NCI-H2227 (cell line): ENCODE measurements around the gene PPIL4.
"Not testable (repeated sequence)": the region's sequence is repeated elsewhere in the genome, so short reads cannot be mapped to it uniquely, and the experiment has no call there.

ENCODE experiments used
- DNase-seq: peaks from one replicate; lab custom pipeline; 2025; ENCODE audit not compliant: unreplicated experiment; lab: John Stamatoyannopoulos, UW

Gene PPIL4

GRCh38 chr6:149534742-149535141, 11.1 kb downstream of the PPIL4 start:
- no peak for DNase-seq

GRCh38 chr6:149529650-149530049, 16.2 kb downstream of the PPIL4 start:
- no peak for DNase-seq

- DNase-seq, result no peak
These were observed 30.3 kb downstream of the PPIL4 start for GRCh38 chr6:149515494-149515893.

DNA sequence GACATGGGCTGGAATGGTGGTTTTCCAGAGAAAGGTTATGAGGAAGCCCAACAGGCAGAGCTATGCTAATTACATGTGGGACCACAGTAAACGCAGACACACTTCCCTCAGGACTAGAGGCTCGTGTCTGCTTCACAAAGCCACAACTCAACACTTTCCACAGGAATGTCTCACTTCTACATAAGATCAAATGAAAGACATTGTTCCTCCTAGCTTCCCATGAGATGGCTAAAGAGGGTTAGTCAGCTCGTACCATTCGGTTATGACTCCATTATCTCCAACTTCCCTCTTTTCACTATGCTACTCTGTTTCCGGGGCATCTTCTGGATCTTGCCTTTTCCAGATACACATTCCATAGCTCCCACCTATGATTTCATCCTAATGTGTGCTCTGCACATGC, 31.9 kb downstream of the PPIL4 start:
- no peak for DNase-seq

DNA sequence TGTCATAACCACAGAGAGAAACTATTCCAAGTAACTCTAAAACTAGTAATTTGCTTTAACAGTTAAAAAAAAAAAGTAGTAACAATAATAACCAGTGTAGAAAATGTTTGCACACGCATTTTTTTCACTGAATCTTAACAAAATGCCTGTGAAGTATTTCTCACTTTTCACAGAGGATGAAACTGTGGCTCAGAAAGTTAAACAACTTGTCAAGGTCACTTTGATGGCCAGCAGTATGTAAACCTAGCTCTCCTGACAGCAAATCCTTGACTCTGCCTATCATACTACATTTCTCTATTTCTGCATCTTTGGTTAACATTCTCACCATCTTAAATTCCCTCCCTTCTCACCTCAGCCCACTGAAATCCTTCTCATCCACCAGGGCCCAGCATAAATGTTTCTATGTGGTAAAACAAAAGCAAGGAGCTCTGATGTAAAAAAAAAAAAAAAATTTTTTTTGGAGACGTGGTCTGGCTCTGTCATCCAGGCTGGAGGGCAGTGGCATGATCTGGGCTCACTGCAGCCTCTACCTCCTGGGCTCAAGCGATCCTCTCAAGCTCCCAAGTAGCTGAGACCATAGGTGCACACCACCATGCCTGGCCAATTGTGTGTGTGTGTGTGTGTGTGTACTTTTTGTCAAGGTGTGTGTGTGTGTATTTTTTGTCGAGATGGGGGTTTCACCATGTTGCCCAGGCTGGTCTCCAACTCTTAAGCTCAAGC, 34.9 kb downstream of the PPIL4 start:
- DNase-seq, result no peak

DNA sequence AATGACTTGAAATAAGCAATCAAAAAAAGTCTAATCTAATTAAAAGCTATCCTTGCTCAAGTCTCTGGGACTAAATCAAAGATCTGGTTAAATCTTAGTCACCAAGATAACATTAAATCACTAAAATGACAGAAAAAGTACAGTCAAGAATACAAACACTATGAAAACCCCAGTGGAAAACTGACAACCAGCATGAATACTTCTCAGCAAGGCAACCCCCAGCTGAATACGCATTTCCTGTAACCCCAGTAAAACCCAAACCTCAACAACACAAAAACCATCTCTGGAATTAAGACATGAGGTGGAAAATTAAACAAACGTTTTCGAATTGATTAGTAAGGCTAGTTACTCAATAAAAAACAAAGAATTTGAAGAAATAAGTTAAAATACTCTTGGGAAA, 37.4 kb downstream of the PPIL4 start:
- no peak for DNase-seq

DNA sequence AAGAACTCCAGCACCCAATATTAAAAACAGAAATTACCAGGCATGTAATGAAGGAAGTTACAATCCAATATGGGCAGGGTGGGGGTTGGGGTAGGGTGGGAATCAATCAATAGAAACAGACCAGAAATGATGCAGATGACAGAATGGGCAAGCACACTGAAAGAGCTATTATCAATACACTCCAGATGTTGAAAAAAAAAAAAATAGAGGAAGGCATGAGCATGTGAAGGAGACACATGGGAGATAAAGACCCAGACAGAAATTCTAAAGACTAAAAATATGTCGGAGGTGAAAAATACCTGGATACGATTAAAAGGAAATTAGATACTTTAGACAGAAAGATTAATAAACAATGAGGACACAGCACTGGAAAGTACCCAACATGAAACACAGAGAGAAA, 42.0 kb downstream of the PPIL4 start:
- no peak for DNase-seq

DNA sequence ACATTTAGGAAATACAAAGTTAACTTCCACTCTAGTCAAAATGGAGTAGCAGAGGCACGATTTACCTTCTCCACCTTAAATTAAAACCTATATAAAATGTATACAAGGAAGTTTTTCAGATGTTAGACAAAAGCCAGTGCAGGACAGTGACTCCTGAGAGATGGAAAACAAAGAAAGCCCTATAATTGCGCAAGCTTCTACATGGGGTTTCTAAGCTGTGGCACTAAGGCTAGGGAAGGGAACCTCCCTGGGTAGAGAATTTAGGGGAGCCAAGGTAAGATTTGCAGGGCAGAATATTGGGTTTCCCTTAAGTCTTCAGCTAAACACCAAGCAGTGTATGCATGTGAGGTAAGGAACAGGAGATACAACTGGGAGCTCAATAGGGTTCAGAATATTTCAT, 42.6 kb downstream of the PPIL4 start:
- DNase-seq, result no peak

DNA sequence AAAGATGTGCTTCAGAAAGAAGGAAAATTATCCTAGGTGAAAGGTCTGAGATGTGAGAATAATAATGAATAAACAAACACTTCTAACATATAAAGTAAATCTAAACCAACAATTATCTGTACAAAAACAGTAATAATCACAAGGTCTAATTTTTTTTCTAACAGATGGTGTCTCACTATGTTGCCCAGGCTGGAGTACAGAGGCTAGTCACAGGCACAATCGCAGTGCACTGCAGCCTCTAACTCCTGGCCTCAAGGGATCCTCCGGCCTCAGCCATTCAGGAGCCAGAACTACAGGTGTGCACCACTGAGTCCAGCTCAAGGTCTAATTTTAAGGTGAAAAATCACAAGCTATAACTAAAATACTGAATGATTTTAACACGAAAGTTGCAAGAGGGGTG, 44.1 kb downstream of the PPIL4 start:
- DNase-seq, result no peak

- no peak for DNase-seq
These were observed 44.6 kb downstream of the PPIL4 start for GRCh38 chr6:149501201-149501600.

GRCh38 chr6:149500096-149500495, 45.7 kb downstream of the PPIL4 start:
- no peak for DNase-seq

- no peak for DNase-seq
These were observed 46.8 kb downstream of the PPIL4 start for GRCh38 chr6:149499066-149499465.

DNA sequence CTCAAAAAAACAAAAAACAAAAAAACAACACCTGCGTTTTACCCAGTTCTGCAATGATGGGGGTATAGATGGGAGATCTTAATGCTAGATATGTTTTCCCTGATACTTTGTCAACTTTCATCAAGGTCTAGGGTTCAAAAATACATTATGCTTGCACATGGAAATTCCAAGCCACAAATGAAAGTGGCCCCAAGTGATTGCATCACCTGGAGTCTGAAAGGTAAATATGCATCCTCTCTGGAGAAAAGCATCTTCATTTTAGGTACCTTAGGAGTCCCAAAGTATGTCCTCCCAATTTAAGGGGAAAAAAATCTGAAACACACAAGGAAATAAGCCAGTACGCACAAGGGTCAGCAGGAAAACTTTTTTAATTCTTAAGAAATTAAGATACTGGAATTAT, 48.5 kb downstream of the PPIL4 start:
- DNase-seq, result no peak

- not testable (repeated sequence) for DNase-seq
These were observed 49.2 kb downstream of the PPIL4 start for GRCh38 chr6:149496597-149496996.

DNA sequence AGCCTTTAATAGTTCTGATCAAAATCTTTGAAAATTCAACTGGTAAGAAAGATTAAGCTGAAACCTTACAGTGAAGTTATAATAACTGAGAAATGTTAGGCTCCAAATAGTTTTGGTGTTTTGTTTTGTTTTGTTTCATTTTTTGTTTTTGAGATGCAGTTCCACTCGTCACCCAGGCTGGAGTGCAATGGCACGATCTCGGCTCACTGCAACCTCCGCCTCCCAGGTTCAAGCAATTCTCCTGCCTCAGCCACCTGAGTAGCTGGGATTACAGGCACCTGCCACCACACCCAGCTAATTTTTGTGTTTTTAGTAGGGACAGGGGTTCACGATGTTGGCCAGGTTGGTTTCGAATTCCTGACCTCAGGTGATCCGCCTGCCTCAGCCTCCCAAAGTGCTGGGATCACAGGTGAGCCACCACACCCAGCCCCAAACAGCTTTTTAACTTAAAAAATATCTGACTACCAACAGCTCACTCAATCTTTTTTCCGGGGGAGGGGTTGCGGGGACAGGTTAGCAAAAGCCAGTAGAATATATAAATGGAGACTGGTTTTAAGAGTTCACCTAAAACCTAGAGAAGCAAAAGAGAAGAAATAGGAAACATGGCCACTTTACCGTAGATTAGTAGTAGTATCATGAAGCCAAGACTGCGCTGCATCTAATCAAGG, 50.4 kb downstream of the PPIL4 start:
- not testable (repeated sequence) for DNase-seq

DNA sequence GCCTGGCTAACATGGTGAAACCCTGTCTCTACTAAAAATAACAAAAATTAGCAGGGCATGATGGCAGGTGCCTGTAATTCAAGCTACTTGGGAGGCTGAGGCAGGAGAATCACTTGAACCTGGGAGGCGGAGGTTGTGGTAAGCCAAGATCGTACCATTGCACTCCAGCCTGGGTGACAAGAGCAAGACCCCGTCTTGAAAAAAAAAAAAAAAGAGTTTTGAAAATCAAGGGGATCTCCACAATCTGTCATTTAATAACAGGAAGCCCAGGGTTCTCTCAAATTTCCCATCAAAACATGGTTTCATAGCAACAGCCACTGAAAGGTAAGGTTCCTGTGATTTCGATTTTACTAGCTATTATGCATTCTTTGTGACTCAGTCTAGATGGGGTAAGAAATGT, 51.0 kb downstream of the PPIL4 start:
- not testable (repeated sequence) for DNase-seq

GRCh38 chr6:149493761-149494320, 52.0 kb downstream of the PPIL4 start:
- no peak for DNase-seq

GRCh38 chr6:149492798-149493343, 53.0 kb downstream of the PPIL4 start:
- DNase-seq, result no peak

GRCh38 chr6:149489967-149490366, 55.9 kb downstream of the PPIL4 start:
- DNase-seq, result no peak

- no peak for DNase-seq
These were observed 57.0 kb downstream of the PPIL4 start for GRCh38 chr6:149488815-149489214.

DNA sequence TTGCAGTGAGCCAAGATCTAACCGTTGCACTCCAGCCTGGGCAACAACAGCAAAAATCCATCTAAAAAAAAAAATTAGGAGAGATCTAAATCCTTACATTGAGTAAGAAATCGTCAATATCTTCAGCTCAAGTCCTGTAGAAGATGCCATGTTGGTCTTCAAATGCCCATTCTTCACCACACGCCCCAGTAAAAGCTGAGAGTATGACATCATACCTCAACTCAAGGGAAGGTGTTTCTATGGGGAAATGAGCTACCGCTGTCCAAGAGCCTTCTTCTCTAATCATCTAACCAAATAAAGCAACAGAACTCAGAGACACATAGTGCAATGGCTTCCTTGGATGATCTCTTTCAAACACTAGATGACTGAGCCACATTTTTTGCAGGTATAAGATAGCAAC, 58.5 kb downstream of the PPIL4 start:
- DNase-seq, result no peak
